B cell (primary cell): Measurements from ENCODE around the gene MYOCD. TPM values are rescaled to one million over a fixed set of nuclear protein-coding genes. Genes with fewer than 3 reads are reported as not detected.

Source experiments
- ATAC-seq: fragments of 200-7000 bp; cut with Tn5 transposase; one replicate; pipeline ENCODE4 v1.10.0; 2021; ENCODE audit warnings: low read depth, mild to moderate bottlenecking, moderate number of reproducible peaks, moderate library complexity
- CTCF ChIA-PET: fragments of 350-600 bp; sonication (Branson Sonifier 250); formaldehyde crosslinking; loops from one replicate; lab custom pipeline; 2021; ENCODE audit warnings: antibody characterized with exemption, inconsistent platforms; lab: Charles Lee
- POLR2A ChIA-PET: fragments of 350-600 bp; sonication (Branson Sonifier 250); formaldehyde crosslinking; loops from one replicate; lab custom pipeline; 2021; ENCODE audit warnings: antibody characterized with exemption; lab: Charles Lee
- DNase-seq: peaks from one replicate; pipeline ENCODE4 v3.0.0; 2013
- H2AFZ ChIP-seq: 2 replicates; pipeline ENCODE4 v1.6.1; 2012; ENCODE audit warnings: mild to moderate bottlenecking, low read depth, low read length; ENCODE audit not compliant: insufficient read depth, poor library complexity, severe bottlenecking
- H3K27ac ChIP-seq, 2 donors: 1 replicate in 1 of 2; 2 replicates in 1 of 2; pipeline ENCODE4 v1.5.1; 2012 to 2013; ENCODE audit warnings: low read length in 2 of 2, mild to moderate bottlenecking in 2 of 2, moderate library complexity in 1 of 2
- H3K27me3 ChIP-seq, 4 experiments: fragments of 200-600 bp in 1 of 4; sonication (generic) in 1 of 4; replicated peaks in 1 of 4; 1 replicate in 2 of 4; 2 replicates in 2 of 4; pipeline versions ENCODE4 v1.6.1 to v1.7.0; 2013 to 2016; ENCODE audit warnings: low read length in 3 of 4, mild to moderate bottlenecking in 2 of 4, mixed read lengths in 1 of 4, moderate library complexity in 1 of 4; ENCODE audit not compliant: insufficient read depth in 4 of 4, control insufficient read depth in 3 of 4; ENCODE audit errors: control extremely low read depth in 1 of 4
- H3K36me3 ChIP-seq, 2 experiments: replicated peaks in 1 of 2; 1 replicate in 1 of 2; 2 replicates in 1 of 2; pipeline versions ENCODE4 v1.6.1 to v1.7.1; 2013; ENCODE audit warnings: low read length in 1 of 2; ENCODE audit not compliant: insufficient read depth in 2 of 2, control insufficient read depth in 1 of 2; ENCODE audit errors: control extremely low read depth in 1 of 2, extremely low read depth in 1 of 2
- H3K4me1 ChIP-seq, 2 donors: fragments of 200-600 bp in 1 of 2; sonication (generic) in 1 of 2; 1 replicate in 1 of 2; 2 replicates in 1 of 2; pipeline versions ENCODE4 v1.5.1 to v1.6.1; 2013 to 2017; ENCODE audit warnings: low read length in 2 of 2; ENCODE audit not compliant: control insufficient read depth in 2 of 2, insufficient read depth in 2 of 2
- H3K4me2 ChIP-seq: replicated peaks from 2 replicates; pipeline ENCODE3; 2012; ENCODE audit warnings: mild to moderate bottlenecking, low read depth, low read length; ENCODE audit not compliant: poor library complexity, severe bottlenecking
- H3K4me3 ChIP-seq, 5 experiments: fragments of 200-600 bp in 1 of 5; sonication (generic) in 1 of 5; 1 replicate in 3 of 5; 2 replicates in 2 of 5; pipeline versions ENCODE4 v1.5.1 to v1.7.0; 2011 to 2016; ENCODE audit warnings: low read length in 4 of 5, mild to moderate bottlenecking in 4 of 5, low read depth in 2 of 5, control low read depth in 1 of 5, moderate library complexity in 1 of 5; ENCODE audit not compliant: insufficient read depth in 1 of 5; ENCODE audit errors: control extremely low read depth in 1 of 5, extremely low read depth in 1 of 5
- H3K79me2 ChIP-seq: fragments of 200-600 bp; sonication (generic); one replicate; pipeline ENCODE4 v1.6.0; 2016; ENCODE audit warnings: low read length; ENCODE audit not compliant: control insufficient read depth, insufficient read depth
- H3K9ac ChIP-seq: fragments of 200-600 bp; sonication (generic); 2 replicates; pipeline ENCODE4 v1.6.1; 2017; ENCODE audit warnings: mild to moderate bottlenecking, low read length, moderate library complexity
- H3K9me3 ChIP-seq, 3 donors: one replicate each; pipeline versions ENCODE4 v1.6.1 to v1.7.1; 2013; ENCODE audit warnings: low read length in 2 of 3; ENCODE audit not compliant: control insufficient read depth in 2 of 3, insufficient read depth in 1 of 3; ENCODE audit errors: control extremely low read depth in 1 of 3
- H4K20me1 ChIP-seq: 2 replicates; pipeline ENCODE4 v1.6.0; 2012; ENCODE audit warnings: mild to moderate bottlenecking, low read length; ENCODE audit not compliant: insufficient read depth, control insufficient read depth, poor library complexity, severe bottlenecking
- H3K27ac Mint-ChIP-seq: one replicate; pipeline ENCODE4 v1.8.0; 2021; ENCODE audit warnings: mixed read lengths
- H3K27me3 Mint-ChIP-seq: one replicate; pipeline ENCODE4 v1.8.0; 2021; ENCODE audit warnings: mixed read lengths
- H3K4me1 Mint-ChIP-seq: one replicate; pipeline ENCODE4 v1.8.0; 2021; ENCODE audit warnings: mixed read lengths
- H3K4me3 Mint-ChIP-seq: one replicate; pipeline ENCODE4 v1.8.0; 2021; ENCODE audit warnings: mixed read lengths
- H3K9me3 Mint-ChIP-seq: one replicate; pipeline ENCODE4 v1.8.0; 2022; ENCODE audit warnings: mixed read lengths; ENCODE audit not compliant: insufficient read depth
- CTCF ChIP-seq: fragments of 200-600 bp; IDR thresholded peaks from one replicate; pipeline ENCODE4 v1.8.0; 2022; ENCODE audit warnings: antibody characterized with exemption, mild to moderate bottlenecking
- EZH2 ChIP-seq: IDR thresholded peaks from 2 replicates; pipeline ENCODE4 v1.6.1; 2012; ENCODE audit warnings: borderline replicate concordance, low read depth, mild to moderate bottlenecking, moderate library complexity, low read length; ENCODE audit not compliant: insufficient read depth, poor library complexity, severe bottlenecking
- WGBS: methylation state at CpG from one replicate; pipeline ENCODE4 v1.1.5; 2013; ENCODE audit warnings: missing lambda C conversion rate; ENCODE audit not compliant: insufficient coverage; 5-methylcytosine and 5-hydroxymethylcytosine counted together
- intact Hi-C: fragments of 100-400 bp; cut with micrococcal nuclease; formaldehyde crosslinking; loops from one replicate; pipeline ENCODE4 v1.10.0; 2022
- polyA plus RNA-seq: library from polyadenylated mRNA; depleted of rRNA; stranded (reverse); fragments of >200 nt; gene quantifications from 2 replicates; pipeline ENCODE4 v1.2.3, GENCODE V29; 2012
- total RNA-seq, 2 donors: library from RNA; stranded (reverse); fragments of 120-200 nt in 1 of 2; gene quantifications; 1 replicate in 1 of 2; 2 replicates in 1 of 2; pipeline versions ENCODE4 v1.2.3 to v1.2.4, GENCODE V29; 2013 to 2022

MYOCD gene
- total and polyA plus RNA-seq, 2 donors (not counting 1 experiment from before 2014, with no cell fraction given): 0.32 TPM; not detected in 1

GRCh38 chr17:12745486-12745885 is 79.8 kb downstream of the MYOCD start:
- CTCF ChIA-PET: no interaction called here
- H3K27ac ChIP-seq: no peak overlapping the region
- H4K20me1 ChIP-seq: no peaks in the 10 kb centered on the region
- intact Hi-C loops: no loop called here
- TF ChIP-seq EZH2 (no peak), CTCF (no peak)
- H3K4me3 Mint-ChIP-seq: no peak overlapping the region
- WGBS: 94% methylated on average over 6 of the region's 7 CpGs
- no peak overlapping the region for H3K27ac Mint-ChIP-seq
- no peaks in the 10 kb centered on the region for H3K9me3 ChIP-seq
- POLR2A ChIA-PET: no interaction called here
- H3K4me1 ChIP-seq: no peaks in the 10 kb centered on the region
- H3K27me3 Mint-ChIP-seq: peaks cover 5% of the 10 kb centered on the region
- H3K4me2 ChIP-seq: no peak overlapping the region
- H3K9me3 Mint-ChIP-seq: no peaks in the 10 kb centered on the region
- H2AFZ ChIP-seq: no peak overlapping the region
- no peak overlapping the region for H3K4me3 ChIP-seq
- DNase-seq (no peak), ATAC-seq (no peak)
- H3K9ac ChIP-seq: no peak overlapping the region
- no peaks in the 10 kb centered on the region for H3K4me1 Mint-ChIP-seq
- H3K36me3 ChIP-seq: no peaks in the 10 kb centered on the region
- no peaks in the 10 kb centered on the region for H3K27me3 ChIP-seq
- H3K79me2 ChIP-seq: no peaks in the 10 kb centered on the region

GRCh38 chr17:12756786-12757185 is 91.1 kb downstream of the MYOCD start:
- Histone ChIP-seq H3K4me2 (no peak overlapping the region), H2AFZ (no peak overlapping the region), H3K79me2 (no peaks in the 10 kb centered on the region), H4K20me1 (no peaks in the 10 kb centered on the region), H3K4me1 (no peaks in the 10 kb centered on the region), H3K9ac (no peak overlapping the region), H3K27ac (no peak overlapping the region), H3K4me3 (no peak overlapping the region), H3K36me3 (no peaks in the 10 kb centered on the region), H3K27me3 (no peaks in the 10 kb centered on the region), H3K9me3 (peaks cover 0 to 4% (median 0%) of the 10 kb centered on the region in 3 donors)
- CTCF ChIA-PET: no interaction called here
- intact Hi-C loops: no loop called here
- H3K27me3 Mint-ChIP-seq: peaks cover 4% of the 10 kb centered on the region
- no peak for TF ChIP-seq CTCF
- no peaks in the 10 kb centered on the region for H3K4me1 Mint-ChIP-seq
- H3K27ac Mint-ChIP-seq: no peak overlapping the region
- no peak for ATAC-seq
- POLR2A ChIA-PET: no interaction called here
- no peaks in the 10 kb centered on the region for H3K9me3 Mint-ChIP-seq
- no peak overlapping the region for H3K4me3 Mint-ChIP-seq
- DNase-seq: no peak
